RPMI8226 (cell line): ENCODE results near the gene PIEZO2.

ENCODE experiments used
- DNase-seq: peaks from one replicate; pipeline ENCODE4 v3.0.0-alpha.2; 2015

Gene PIEZO2

GRCh38 chr18:11064106-11064505 is 85.3 kb downstream of the PIEZO2 start:
- no peak for DNase-seq

GRCh38 chr18:11055721-11056120 is 93.6 kb downstream of the PIEZO2 start:
- no peak for DNase-seq

GRCh38 chr18:11054497-11054896 is 94.9 kb downstream of the PIEZO2 start:
- DNase-seq, result no peak

- no peak for DNase-seq
Observed at GRCh38 chr18:11053293-11053692, 96.1 kb downstream of the PIEZO2 start.

GRCh38 chr18:11052800-11053199 is 96.6 kb downstream of the PIEZO2 start:
- no peak for DNase-seq

- DNase-seq, result no peak
Observed at GRCh38 chr18:11051462-11051861, 97.9 kb downstream of the PIEZO2 start.

GRCh38 chr18:11050966-11051365 is 98.4 kb downstream of the PIEZO2 start:
- DNase-seq, result no peak

GRCh38 chr18:11047817-11048216 is 101.6 kb downstream of the PIEZO2 start:
- no peak for DNase-seq

- no peak for DNase-seq
Observed at GRCh38 chr18:11047156-11047555, 102.2 kb downstream of the PIEZO2 start.

- DNase-seq, result no peak
Observed at GRCh38 chr18:11046140-11046539, 103.2 kb downstream of the PIEZO2 start.

- DNase-seq, result no peak
Observed at GRCh38 chr18:11043694-11044093, 105.7 kb downstream of the PIEZO2 start.

- DNase-seq, result no peak
Observed at GRCh38 chr18:11042247-11042646, 107.1 kb downstream of the PIEZO2 start.

- peak; percentile 72 for DNase-seq
Observed at GRCh38 chr18:11040823-11041656, 108.3 kb downstream of the PIEZO2 start.

- no peak for DNase-seq
Observed at GRCh38 chr18:11040359-11040758, 109.0 kb downstream of the PIEZO2 start.

GRCh38 chr18:11037533-11038240 is 111.7 kb downstream of the PIEZO2 start:
- no peak for DNase-seq

- no peak for DNase-seq
Observed at GRCh38 chr18:11035814-11036495, 113.4 kb downstream of the PIEZO2 start.

- DNase-seq, result no peak
Observed at GRCh38 chr18:11035376-11035775, 114.0 kb downstream of the PIEZO2 start.

- peak; percentile 45 for DNase-seq
Observed at GRCh38 chr18:11034884-11035283, 114.5 kb downstream of the PIEZO2 start.

- DNase-seq, result no peak
Observed at GRCh38 chr18:11033503-11033902, 115.9 kb downstream of the PIEZO2 start.

- DNase-seq, result no peak
Observed at GRCh38 chr18:11031966-11032365, 117.4 kb downstream of the PIEZO2 start.

- no peak for DNase-seq
Observed at GRCh38 chr18:11029021-11029420, 120.3 kb downstream of the PIEZO2 start.

GRCh38 chr18:11027862-11028261 is 121.5 kb downstream of the PIEZO2 start:
- peak; percentile 58 for DNase-seq

GRCh38 chr18:11025671-11026070 is 123.7 kb downstream of the PIEZO2 start:
- peak; percentile 43 for DNase-seq
